H1 (cell line): ENCODE data around the gene POU2F1. TPM values are rescaled to one million over a fixed set of nuclear protein-coding genes. Genes with fewer than 3 reads are reported as not detected.

Source experiments
- CTCF ChIA-PET: fragments of 300-600 bp; sonication (Branson Sonifier 250); formaldehyde crosslinking; loops from one replicate; lab custom pipeline; 2021; ENCODE audit not compliant: partially characterized antibody; lab: Charles Lee
- POLR2A ChIA-PET: fragments of 300-600 bp; sonication (Branson Sonifier 250); formaldehyde crosslinking; loops from one replicate; lab custom pipeline; 2021; ENCODE audit warnings: inconsistent platforms; ENCODE audit not compliant: partially characterized antibody; lab: Charles Lee
- DNase-seq, 2 experiments: peaks; one replicate each; pipeline versions ENCODE4 v3.0.0 to v3.0.0-alpha.2; 2010 to 2022; ENCODE audit warnings: low spot score in 2 of 2, low read depth in 1 of 2, mixed read lengths in 1 of 2
- FAIRE-seq: peaks from 2 replicates; lab custom pipeline; 2011; peaks lifted over from hg19 to GRCh38; lab: Jason Lieb, UNC
- H2AFZ ChIP-seq: 2 replicates; pipeline ENCODE4 v1.8.1; 2012; ENCODE audit warnings: low read length, inconsistent platforms
- H2AK5ac ChIP-seq: 2 replicates; pipeline ENCODE4 v1.6.1; 2013; ENCODE audit warnings: low read depth, low read length
- H2BK120ac ChIP-seq: replicated peaks from 2 replicates; pipeline ENCODE3; 2013; ENCODE audit warnings: low read depth, low read length, inconsistent platforms
- H2BK12ac ChIP-seq: 2 replicates; pipeline ENCODE4 v1.6.1; 2013; ENCODE audit warnings: low read depth, low read length
- H2BK15ac ChIP-seq: 2 replicates; pipeline ENCODE4 v1.6.1; 2013; ENCODE audit warnings: low read length
- H2BK20ac ChIP-seq: 2 replicates; pipeline ENCODE4 v1.6.1; 2013; ENCODE audit warnings: low read length
- H2BK5ac ChIP-seq: 2 replicates; pipeline ENCODE4 v1.6.1; 2013; ENCODE audit warnings: low read depth, low read length
- H3K14ac ChIP-seq: 2 replicates; pipeline ENCODE4 v1.6.1; 2013; ENCODE audit warnings: inconsistent platforms; ENCODE audit not compliant: insufficient read length
- H3K18ac ChIP-seq: 2 replicates; pipeline ENCODE4 v1.6.1; 2013; ENCODE audit warnings: low read length; ENCODE audit errors: extremely low read depth
- H3K23ac ChIP-seq: 2 replicates; pipeline ENCODE4 v1.6.1; 2013; ENCODE audit warnings: inconsistent platforms; ENCODE audit not compliant: insufficient read length
- H3K23me2 ChIP-seq: 2 replicates; pipeline ENCODE4 v1.6.1; 2013; ENCODE audit warnings: low read depth, low read length
- H3K27ac ChIP-seq: 2 replicates; pipeline ENCODE4 v1.6.1; 2011; ENCODE audit warnings: low read depth, low read length, inconsistent platforms
- H3K27me3 ChIP-seq, 4 experiments: replicated peaks in 1 of 4; 1 replicate in 1 of 4; 2 replicates in 3 of 4; pipeline versions ENCODE4 v1.6.1 to v1.8.1; 2011 to 2013; ENCODE audit warnings: low read length in 3 of 4, mild to moderate bottlenecking in 3 of 4, inconsistent platforms in 2 of 4, mixed read lengths in 2 of 4, moderate library complexity in 1 of 4; ENCODE audit not compliant: control insufficient read depth in 3 of 4, insufficient read depth in 3 of 4; ENCODE audit errors: extremely low read depth in 1 of 4
- H3K36me3 ChIP-seq, 4 experiments: 2 replicates each; pipeline versions ENCODE4 v1.6.1 to v1.8.1; 2011 to 2013; ENCODE audit warnings: mild to moderate bottlenecking in 4 of 4, low read length in 3 of 4, moderate library complexity in 2 of 4, control low read depth in 1 of 4, inconsistent platforms in 1 of 4; ENCODE audit not compliant: insufficient read depth in 4 of 4, control insufficient read depth in 2 of 4
- H3K4ac ChIP-seq: replicated peaks from 2 replicates; pipeline ENCODE3; 2013; ENCODE audit warnings: low read length, low read depth, mixed read lengths, inconsistent platforms; ENCODE audit not compliant: insufficient read length
- H3K4me1 ChIP-seq, 4 experiments: replicated peaks in 1 of 4; 1 replicate in 1 of 4; 2 replicates in 3 of 4; pipeline versions ENCODE4 v1.6.1 to v1.8.1; 2011 to 2013; ENCODE audit warnings: low read length in 3 of 4, inconsistent platforms in 2 of 4, mixed read lengths in 1 of 4; ENCODE audit not compliant: insufficient read depth in 4 of 4, control insufficient read depth in 3 of 4
- H3K4me2 ChIP-seq, 2 experiments: 2 replicates each; pipeline versions ENCODE4 v1.6.1 to v1.8.1; 2011 to 2013; ENCODE audit warnings: low read depth in 2 of 2, low read length in 2 of 2, control low read depth in 1 of 2, inconsistent platforms in 1 of 2, mild to moderate bottlenecking in 1 of 2; ENCODE audit not compliant: insufficient read depth in 1 of 2
- H3K4me3 ChIP-seq, 4 experiments: fragments of 200-600, 300-600 bp in 1 of 4; sonication (generic), shearing (Covaris generic), sonication (Bioruptor Twin) in 1 of 4; 2 replicates each; pipeline versions ENCODE4 v1.5.1 to v1.8.1; 2011 to 2016; ENCODE audit warnings: low read length in 4 of 4, low read depth in 3 of 4, control low read depth in 2 of 4, inconsistent platforms in 2 of 4, mild to moderate bottlenecking in 2 of 4, mixed read lengths in 1 of 4, moderate library complexity in 1 of 4; ENCODE audit not compliant: insufficient read depth in 2 of 4; ENCODE audit errors: extremely low read depth in 1 of 4
- H3K56ac ChIP-seq: replicated peaks from 2 replicates; pipeline ENCODE3; 2013; ENCODE audit warnings: low read depth, mild to moderate bottlenecking, mixed read lengths, low read length, inconsistent platforms; ENCODE audit not compliant: insufficient read length
- H3K79me1 ChIP-seq: 2 replicates; pipeline ENCODE4 v1.6.1; 2013; ENCODE audit warnings: low read depth, low read length, control low read depth
- H3K79me2 ChIP-seq, 2 experiments: 2 replicates each; pipeline versions ENCODE4 v1.6.1 to v1.8.1; 2012 to 2013; ENCODE audit warnings: low read length in 2 of 2, mild to moderate bottlenecking in 2 of 2, inconsistent platforms in 1 of 2; ENCODE audit not compliant: insufficient read depth in 2 of 2, control insufficient read depth in 1 of 2
- H3K9ac ChIP-seq, 4 experiments: replicated peaks in 1 of 4; 1 replicate in 1 of 4; 2 replicates in 3 of 4; pipeline versions ENCODE4 v1.6.1 to v1.8.1; 2011 to 2013; ENCODE audit warnings: low read depth in 3 of 4, low read length in 3 of 4, control low read depth in 2 of 4, mild to moderate bottlenecking in 2 of 4, moderate library complexity in 2 of 4, inconsistent platforms in 1 of 4; ENCODE audit errors: extremely low read depth in 1 of 4
- H3K9me3 ChIP-seq, 2 experiments: 2 replicates each; pipeline versions ENCODE4 v1.6.1 to v1.8.1; 2012 to 2013; ENCODE audit warnings: mild to moderate bottlenecking in 2 of 2, moderate library complexity in 2 of 2, control low read depth in 1 of 2, inconsistent platforms in 1 of 2, low read depth in 1 of 2, low read length in 1 of 2, mixed read lengths in 1 of 2; ENCODE audit not compliant: insufficient read depth in 2 of 2
- H4K20me1 ChIP-seq, 2 experiments: replicated peaks in 1 of 2; 2 replicates each; pipeline versions ENCODE3 to v1.8.1; 2011 to 2013; ENCODE audit warnings: inconsistent platforms in 2 of 2, low read length in 2 of 2, mild to moderate bottlenecking in 1 of 2; ENCODE audit not compliant: insufficient read depth in 2 of 2, control insufficient read depth in 1 of 2
- H4K5ac ChIP-seq: 2 replicates; pipeline ENCODE4 v1.6.1; 2013; ENCODE audit warnings: low read length, low read depth, mixed read lengths, inconsistent platforms; ENCODE audit not compliant: insufficient read length
- H4K8ac ChIP-seq: 2 replicates; pipeline ENCODE4 v1.8.0; 2013; ENCODE audit warnings: mild to moderate bottlenecking, moderate library complexity, low read length, inconsistent platforms; ENCODE audit not compliant: insufficient read depth; ENCODE audit errors: extremely low read depth
- H4K91ac ChIP-seq: replicated peaks from 2 replicates; pipeline ENCODE3; 2013; ENCODE audit warnings: low read length, mixed read lengths, inconsistent platforms; ENCODE audit not compliant: insufficient read length
- ASH2L ChIP-seq: fragments of 200-600, 300-600 bp; sonication (generic); IDR thresholded peaks from one replicate; pipeline ENCODE4 v1.7.1; 2017; ENCODE audit warnings: low read length
- HDAC2 ChIP-seq, 2 experiments: fragments of 300-600 bp in 1 of 2; sonication (generic) in 1 of 2; IDR thresholded peaks; 2 replicates each; pipeline ENCODE4 v1.6.1; 2011 to 2012; ENCODE audit warnings: low read depth in 2 of 2, low read length in 2 of 2, mild to moderate bottlenecking in 2 of 2, moderate library complexity in 2 of 2, borderline replicate concordance in 1 of 2, inconsistent platforms in 1 of 2
- SIX5 ChIP-seq: IDR thresholded peaks from 2 replicates; pipeline ENCODE4 v1.6.1; 2011; ENCODE audit warnings: mild to moderate bottlenecking, low read depth, low read length
- SP2 ChIP-seq: IDR thresholded peaks from 2 replicates; pipeline ENCODE4 v1.6.1; 2012; ENCODE audit warnings: mild to moderate bottlenecking, low read length, inconsistent platforms
- WGBS, 2 experiments: shearing (Covaris generic) in 1 of 2; methylation state at CpG; one replicate each; pipeline versions ENCODE4 v1.1.6 to v1.1.7; 2013 to 2015; ENCODE audit warnings: low lambda C conversion rate in 2 of 2, mixed read lengths in 2 of 2, inconsistent platforms in 1 of 2, low coverage in 1 of 2, missing lambda C conversion rate in 1 of 2; ENCODE audit not compliant: insufficient replicate concordance in 2 of 2, insufficient coverage in 1 of 2, insufficient read length in 1 of 2; ENCODE audit errors: extremely low coverage in 1 of 2, missing lambda C conversion rate in 1 of 2; 5-methylcytosine and 5-hydroxymethylcytosine counted together
- polyA plus RNA-seq, 7 experiments: library from polyadenylated mRNA; depleted of rRNA in 3 of 7; stranded (reverse) in 5 of 7; unstranded in 2 of 7; fragments of >200 nt in 5 of 7; fragments of 200-250 nt in 2 of 7; gene quantifications; 1 replicate in 5 of 7; 2 replicates in 1 of 7; 4 replicates in 1 of 7; pipeline versions ENCODE4 v1.2.1 to v1.2.3, GENCODE V29; 2011 to 2013; ENCODE audit warnings: missing spikeins in 2 of 7, mixed read lengths in 2 of 7
- total RNA-seq: library from RNA; stranded (reverse); fragmentation: NEBNext Ultra II Directional; extraction: Animal tissue kit (Norgen Biotek cat#: 25700); gene quantifications from 2 replicates; pipeline ENCODE4 v1.2.1, GENCODE V29; 2021

The POU2F1 gene
- total and polyA plus RNA-seq, 2 of the 8 experiments (the other 6 are each of a cell fraction or from before 2014, with no cell fraction given): 37.0 to 57.2 TPM

DNA sequence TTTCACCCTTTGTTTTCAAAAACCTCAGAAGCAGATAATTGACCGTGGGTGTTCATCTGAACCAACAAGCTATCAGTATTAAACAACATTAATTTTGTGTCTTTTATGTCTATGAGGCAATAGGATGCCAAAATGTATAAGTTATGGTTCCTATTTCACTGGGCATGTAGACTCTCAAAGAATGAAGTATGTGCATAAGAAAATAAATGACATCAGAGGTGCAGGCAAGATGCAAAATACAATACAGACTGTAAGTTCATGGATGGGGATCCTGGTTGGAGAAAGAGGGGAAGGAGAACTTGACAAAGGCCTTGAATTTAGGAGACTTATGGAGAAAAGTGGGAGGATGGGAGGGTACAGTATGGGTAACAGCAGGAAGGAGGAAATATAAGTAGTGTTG lies 23.4 kb upstream of the POU2F1 start:
- no peak overlapping the region for H2AK5ac ChIP-seq
- no peak overlapping the region for H2BK12ac ChIP-seq
- no peak overlapping the region for H3K27ac ChIP-seq
- no peak for FAIRE-seq
- H4K5ac ChIP-seq: no peak overlapping the region
- POLR2A ChIA-PET: interaction anchor here (0.6 to 1.6 kb wide), 3 partner anchors 21 to 378 kb away, joined by 3 to 4 read pairs (median 3); partner anchors contain the start of gene POU2F1
- H4K91ac ChIP-seq: no peak overlapping the region
- H3K14ac ChIP-seq: no peak overlapping the region
- H2AFZ ChIP-seq: no peak overlapping the region
- H2BK5ac ChIP-seq: no peak overlapping the region
- H4K8ac ChIP-seq: no peak overlapping the region
- no peak overlapping the region for H3K4me3 ChIP-seq
- no peaks in the 10 kb centered on the region for H3K36me3 ChIP-seq
- no peaks in the 10 kb centered on the region for H4K20me1 ChIP-seq
- H2BK120ac ChIP-seq: no peak overlapping the region
- no peak for DNase-seq
- no peak overlapping the region for H3K56ac ChIP-seq
- WGBS, 2 experiments: 0% methylated on average over 1 of the region's 1 CpG; no CpG with 5 or more reads in 1 of the 2 experiments
- H2BK20ac ChIP-seq: no peak overlapping the region
- CTCF ChIA-PET: interaction anchor here (0.6 to 1.5 kb wide), 6 partner anchors 9 to 88 kb away, joined by 3 to 4 read pairs (median 3); partner anchors contain the start of gene POU2F1
- H3K4ac ChIP-seq: no peak overlapping the region
- no peaks in the 10 kb centered on the region; a peak in 3 of 7 replicates for H3K4me1 ChIP-seq
- no peak overlapping the region for H3K23ac ChIP-seq
- H3K27me3 ChIP-seq: no peaks in the 10 kb centered on the region
- no peak overlapping the region for H3K4me2 ChIP-seq
- no peak overlapping the region for H3K18ac ChIP-seq
- TF ChIP-seq SIX5: no peak
- no peak for TF ChIP-seq SP2
- TF ChIP-seq HDAC2 (IDR thresholded peaks at IDR 0.05; ENCODE audit: borderline replicate concordance in 1 of 2, low read depth in 2 of 2, low read length in 2 of 2): no peak
- TF ChIP-seq ASH2L: no peak
- H3K9ac ChIP-seq: no peak overlapping the region
- H3K79me1 ChIP-seq: no peaks in the 10 kb centered on the region
- H3K23me2 ChIP-seq: no peaks in the 10 kb centered on the region
- no peak overlapping the region for H2BK15ac ChIP-seq
- H3K79me2 ChIP-seq: no peaks in the 10 kb centered on the region
- H3K9me3 ChIP-seq: no peaks in the 10 kb centered on the region
